GM21619 (cell line): ENCODE data around the gene MAPK4.

Source experiments
- ATAC-seq: cut with Tn5 transposase; IDR thresholded peaks from one replicate; pipeline ENCODE4 v1.9.1; 2021; ENCODE audit not compliant: unreplicated experiment

MAPK4 gene

DNA sequence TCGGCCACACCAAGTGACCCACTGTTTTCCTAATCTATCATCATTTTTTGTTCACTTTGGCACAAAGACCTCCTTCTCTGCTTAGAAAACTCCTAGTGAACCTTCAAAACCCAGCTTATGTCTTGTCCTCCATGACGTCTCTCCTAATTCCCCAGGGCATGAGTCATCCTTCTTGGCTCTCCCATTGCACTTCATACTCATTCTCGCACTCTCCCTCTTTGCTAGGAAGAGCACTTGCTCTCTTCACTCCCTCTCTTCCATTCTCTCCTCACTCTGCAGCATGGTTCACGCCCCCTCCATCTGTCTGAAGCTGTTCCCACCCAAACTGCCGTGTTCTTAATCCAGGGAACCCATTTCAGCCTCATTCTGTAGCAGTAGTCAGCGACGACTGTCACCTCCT lies 156.0 kb downstream of the MAPK4 start:
- no peak for ATAC-seq

DNA sequence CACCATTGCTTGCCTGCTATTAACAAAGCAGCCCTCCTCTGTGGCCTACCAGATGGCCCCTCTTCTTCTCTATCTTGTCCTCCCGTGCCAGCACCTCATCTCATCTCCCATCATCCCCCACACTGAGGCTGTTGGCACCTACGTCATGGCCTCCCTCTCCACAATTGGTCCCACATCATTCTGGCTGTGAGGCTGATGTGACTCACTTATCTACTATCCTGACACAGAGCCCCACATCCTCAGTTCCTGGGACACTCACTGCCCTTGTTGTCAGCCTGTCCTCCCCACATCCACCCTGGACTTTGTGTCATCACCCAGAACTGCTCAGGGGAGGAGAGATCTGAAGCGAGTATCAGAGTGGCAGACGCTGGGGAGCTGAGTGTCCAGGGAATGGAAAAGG lies 157.0 kb downstream of the MAPK4 start:
- ATAC-seq: no peak

DNA sequence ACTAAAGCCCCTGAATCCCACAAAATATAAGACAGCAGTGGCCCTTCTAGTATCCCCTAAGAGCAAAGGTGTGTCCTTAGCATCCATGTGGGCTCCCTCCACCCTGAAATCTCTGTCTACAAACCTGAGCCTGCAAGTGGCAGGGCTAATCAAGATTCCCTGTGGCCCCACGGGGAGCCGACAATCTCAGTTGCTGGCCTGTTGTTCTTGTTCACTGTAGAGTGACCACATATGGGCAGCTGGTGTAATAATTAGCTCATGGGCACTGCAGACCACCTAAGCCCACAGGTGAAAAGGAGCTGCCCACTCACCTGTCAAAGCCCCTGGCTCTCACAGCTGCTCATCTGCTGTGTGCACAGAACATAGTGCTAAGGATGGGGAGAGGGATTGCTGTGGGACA lies 157.7 kb downstream of the MAPK4 start:
- no peak for ATAC-seq

DNA sequence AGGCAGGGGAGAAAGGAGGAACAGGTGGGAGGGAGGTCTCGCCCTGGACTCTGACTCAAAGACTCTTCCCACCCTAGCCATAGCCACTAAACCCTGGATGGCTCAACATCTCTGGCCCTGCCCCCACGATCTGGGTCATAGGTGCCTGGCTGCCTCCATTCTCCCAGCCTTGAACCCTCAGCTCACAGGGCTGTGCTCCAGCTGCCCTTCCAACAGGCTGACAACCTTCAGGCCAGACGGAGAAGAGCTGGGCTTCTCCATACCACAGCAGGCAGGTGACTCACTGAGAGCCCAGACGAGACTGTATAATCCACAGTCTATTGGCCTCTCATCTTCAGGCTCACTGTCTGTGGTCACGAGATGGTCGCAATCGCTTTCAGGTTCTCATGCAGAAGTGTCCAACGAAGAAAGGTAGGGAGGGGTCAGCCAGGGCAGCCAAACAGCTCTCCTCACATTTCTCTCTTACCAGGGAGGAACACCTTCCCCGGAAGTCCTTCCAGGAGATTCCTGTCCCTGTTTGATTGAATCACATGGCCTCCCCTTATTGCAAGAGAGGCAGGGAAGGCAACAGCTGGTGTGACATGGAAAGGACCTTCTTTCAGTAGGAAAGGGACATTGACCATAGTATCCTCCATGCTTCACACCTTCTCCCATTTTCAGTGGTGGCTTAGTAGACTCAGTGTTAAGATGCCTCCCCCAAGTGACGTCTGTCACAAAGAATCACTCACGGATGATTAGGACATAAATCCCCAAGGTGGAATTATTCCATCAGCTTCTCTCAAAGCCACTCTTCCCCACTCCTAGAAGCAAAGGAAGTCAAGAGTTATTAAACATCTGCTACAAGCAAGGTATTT lies 159.8 kb downstream of the MAPK4 start:
- ATAC-seq: no peak

DNA sequence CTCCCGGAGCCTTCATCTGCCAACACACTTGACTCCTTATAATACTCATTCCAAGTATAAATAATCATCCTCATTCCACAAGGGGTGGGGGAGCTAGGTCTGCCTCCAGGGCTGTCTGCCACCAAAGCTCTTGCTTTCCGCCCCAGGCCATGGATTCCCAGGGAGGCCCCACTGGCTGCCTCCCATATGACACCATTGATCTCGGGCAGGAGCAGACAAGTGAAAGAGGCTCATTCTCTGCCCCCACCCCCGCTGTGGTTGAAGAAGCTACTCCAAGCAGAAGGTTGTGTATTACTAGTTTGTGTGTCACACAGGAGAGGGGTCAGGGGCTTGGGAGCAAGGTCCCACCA lies 160.4 kb downstream of the MAPK4 start:
- no peak for ATAC-seq

DNA sequence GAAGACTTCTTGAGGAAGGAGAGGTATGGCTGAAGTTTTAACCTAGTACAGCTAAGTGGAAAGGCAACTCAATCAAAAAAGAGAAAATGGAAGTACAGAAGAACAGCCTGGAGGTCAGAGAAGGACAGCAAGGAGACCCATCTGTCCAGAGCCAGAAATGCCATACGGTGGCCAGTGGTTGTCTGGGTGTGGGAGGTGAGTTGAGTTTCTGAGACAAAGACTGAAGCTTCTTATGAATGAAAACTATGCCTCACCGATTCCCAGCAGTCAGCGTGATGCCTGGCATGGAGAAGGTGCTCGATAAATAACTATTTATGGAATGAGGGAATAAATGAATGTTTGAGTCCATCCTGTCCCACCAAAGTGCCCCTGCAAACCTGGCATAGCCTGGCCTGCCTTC lies 161.1 kb downstream of the MAPK4 start:
- ATAC-seq: no peak

DNA sequence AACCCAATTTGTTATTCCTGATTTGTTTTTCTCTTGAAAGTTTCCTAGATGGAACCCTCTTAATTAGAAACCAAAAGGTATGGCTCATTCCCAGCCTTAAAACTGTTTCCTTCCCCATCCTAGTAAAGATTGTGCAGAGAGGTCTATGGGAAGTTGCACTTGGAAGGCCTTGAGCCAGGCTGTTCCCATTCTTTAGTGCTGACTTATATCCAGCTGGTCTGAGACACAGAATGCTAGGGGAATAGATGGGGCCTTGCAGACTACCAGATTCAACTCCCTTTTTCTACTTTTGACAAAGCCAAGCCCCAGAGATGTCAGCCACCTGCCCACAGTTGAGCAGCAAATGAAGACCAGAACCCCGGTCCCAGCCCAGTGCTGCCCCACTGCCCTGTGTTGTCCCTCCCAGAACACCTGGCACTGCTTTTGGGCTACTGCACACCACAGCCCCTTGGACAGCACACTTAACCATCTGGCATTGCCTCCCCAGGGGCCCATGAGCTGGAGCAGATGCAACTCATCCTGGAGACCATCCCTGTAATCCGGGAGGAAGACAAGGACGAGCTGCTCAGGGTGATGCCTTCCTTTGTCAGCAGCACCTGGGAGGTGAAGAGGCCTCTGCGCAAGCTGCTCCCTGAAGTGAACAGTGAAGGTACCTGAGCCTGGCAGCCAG lies 161.7 kb downstream of the MAPK4 start:
- no peak for ATAC-seq

DNA sequence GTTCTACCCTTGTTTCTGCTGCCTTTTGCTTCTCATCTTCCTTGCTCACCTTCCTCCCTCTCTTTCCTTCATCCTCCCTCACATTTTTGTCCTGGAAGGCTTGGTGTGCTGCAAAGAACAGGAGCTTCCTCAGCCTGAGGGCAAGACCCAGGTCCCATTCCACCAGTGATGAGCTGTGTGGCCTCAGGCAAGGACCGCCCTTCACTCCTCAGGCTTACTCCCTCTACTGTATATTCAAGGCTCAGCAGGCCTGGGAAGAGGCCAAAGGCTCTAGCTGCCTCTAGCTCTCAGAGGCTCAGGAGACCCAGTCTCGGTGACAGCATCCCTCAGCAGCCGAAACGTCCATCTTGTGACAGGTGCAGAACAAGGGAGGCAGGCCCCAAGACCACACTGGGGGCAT lies 162.4 kb downstream of the MAPK4 start:
- ATAC-seq: no peak

DNA sequence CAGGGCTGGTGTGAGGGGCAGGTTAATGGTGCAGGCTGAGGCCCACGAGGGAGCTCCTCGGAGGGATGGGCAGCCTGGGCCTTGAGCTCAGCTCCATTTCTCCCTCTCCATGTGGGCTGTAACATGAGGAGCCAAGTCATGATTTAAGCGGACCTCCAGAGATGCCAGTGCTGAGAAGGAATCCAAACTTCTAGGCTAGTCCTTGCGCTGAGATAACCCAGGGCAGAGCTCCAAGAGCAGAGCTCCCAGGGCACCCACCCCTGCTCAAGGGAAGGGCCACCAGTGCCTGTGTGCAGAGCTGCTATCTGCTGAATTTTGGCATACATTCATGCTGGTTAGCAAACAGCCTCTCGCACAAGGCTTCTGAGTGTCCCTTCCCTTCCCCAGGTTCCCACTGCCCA lies 164.9 kb downstream of the MAPK4 start:
- ATAC-seq: no peak

DNA sequence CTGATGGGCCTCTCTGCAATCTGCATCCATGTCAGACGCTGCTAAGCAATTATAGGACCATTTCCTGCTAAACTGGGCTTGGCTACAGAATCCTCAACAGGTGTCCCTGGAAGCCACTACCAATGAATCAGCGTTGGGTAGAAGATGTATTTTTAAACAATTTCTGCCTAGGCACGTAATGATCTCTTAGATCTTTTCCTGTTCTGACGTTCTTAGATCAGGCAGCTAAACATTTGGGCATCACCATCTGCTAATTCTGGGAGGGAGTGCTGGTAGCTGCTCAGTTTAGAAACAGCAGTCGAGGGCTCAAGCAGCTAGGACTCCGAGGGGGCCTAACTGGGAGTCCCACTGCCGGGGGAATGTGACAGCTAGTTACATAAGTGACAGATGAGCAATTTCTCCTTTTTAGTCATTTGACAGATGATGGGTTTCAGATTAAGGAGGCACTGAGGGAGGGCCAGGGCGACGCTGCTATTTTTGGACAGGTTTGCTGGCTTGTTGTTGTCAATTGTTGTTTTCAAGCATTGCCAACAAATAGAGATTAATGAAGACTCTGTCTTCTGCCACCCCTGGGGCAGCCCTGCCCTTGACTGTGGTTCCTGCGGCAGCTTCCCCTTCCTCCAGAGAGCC lies 167.2 kb downstream of the MAPK4 start:
- ATAC-seq: peak; percentile 82

DNA sequence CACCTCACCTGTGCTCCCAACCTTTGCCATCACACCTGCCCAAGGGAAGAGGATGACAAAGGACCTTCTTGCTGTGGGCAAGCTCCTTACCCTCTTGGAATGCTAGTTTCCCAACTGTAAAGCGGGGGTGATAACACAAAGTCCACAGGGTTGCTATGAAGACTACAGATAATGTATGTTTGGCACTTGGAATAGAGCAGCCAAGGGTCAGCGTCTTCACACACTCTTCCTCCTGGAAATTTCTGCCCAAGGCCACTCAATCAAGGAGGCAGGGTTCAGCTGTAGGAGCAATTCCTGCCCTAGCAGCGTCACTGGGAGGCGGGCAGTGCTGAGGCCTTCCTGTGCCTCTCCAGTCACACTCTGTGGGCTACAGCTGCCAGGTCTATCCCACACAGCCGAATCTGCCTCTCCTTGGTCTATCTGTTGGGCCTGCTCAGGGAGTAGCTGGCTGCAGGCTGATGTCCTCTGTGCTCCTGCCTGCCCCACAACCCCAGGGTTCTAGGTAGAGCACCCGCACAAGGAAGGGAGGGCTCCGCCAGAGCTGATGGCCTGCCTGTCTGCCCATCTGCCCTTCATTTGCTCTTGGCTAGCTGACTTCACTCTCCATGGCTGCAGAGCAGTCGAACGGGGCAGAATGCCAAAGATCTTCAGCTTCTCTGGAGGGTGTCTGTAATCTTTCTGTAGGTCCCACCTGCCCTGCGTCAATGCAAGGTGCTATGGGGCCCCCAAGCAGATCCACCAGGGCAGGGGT lies 168.0 kb downstream of the MAPK4 start:
- ATAC-seq: no peak

DNA sequence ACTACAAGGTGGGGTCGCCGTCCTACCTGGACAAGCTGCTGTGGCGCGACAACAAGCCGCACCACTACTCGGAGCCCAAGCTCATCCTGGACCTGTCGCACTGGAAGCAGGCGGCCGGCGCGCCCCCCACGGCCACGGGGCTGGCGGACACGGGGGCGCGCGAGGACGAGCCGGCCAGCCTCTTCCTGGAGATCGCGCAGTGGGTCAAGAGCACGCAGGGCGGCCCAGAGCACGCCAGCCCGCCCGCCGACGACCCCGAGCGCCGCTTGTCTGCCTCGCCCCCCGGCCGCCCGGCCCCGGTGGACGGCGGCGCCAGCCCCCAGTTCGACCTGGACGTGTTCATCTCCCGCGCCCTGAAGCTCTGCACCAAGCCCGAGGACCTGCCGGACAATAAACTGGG lies 169.5 kb downstream of the MAPK4 start:
- ATAC-seq: no peak

DNA sequence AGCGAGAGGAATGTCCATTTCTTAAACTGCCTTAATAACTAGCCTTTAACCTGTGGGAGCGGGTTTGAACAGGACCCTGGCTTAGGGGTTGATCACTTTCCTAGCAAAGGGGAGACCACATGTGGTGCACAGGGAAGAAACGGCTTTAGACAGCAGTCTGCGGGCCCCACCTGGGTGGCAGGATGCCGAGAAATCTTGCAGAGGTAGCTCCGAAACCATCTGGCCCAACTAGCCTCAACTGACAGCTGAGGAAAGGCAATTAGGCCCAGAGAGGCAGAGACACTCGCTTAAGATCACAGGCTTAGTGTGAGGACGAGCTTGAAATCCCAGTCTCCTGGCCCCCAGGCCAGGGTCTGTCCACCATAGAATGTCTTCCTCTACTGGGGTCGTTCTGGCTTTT lies 170.1 kb downstream of the MAPK4 start:
- ATAC-seq: no peak

DNA sequence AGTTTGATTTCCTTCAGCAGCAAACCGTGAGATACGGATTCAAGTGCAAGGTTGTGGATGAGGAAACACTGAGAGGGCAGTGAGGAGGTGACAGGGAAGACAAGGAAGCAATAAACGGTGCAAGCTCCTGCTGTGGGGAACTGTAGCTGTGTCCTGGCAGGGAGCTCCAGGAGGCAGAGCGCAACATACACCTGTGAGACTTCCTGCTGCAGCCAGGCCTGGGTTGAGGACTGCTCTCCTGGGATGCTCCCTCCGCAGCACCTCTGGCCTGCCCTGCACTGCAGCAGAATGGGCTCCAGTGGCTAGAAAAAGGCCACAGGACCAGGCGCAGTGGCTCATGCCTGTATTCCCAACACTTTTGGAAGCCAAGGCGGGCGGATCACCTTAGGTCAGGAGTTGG lies 174.5 kb downstream of the MAPK4 start:
- no peak for ATAC-seq

DNA sequence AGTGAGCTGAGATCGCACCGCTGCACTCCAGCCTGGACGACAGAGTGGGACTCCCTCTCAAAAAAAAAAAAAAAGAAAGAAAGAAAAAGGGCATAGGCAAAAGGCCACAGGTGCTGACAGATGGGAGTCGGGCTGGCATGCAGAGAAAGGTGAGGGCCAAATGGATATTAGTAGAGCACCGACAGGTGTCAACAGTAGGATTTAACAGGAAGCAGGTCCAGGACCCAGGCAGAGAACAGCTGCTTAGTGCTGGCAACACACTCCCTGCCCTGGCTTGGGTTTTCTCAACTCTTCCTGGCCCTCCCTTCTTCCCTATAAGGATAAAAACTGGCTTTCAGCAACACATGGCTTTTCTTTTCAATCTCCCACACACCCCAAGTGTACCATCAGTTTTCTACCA lies 175.0 kb downstream of the MAPK4 start:
- no peak for ATAC-seq

DNA sequence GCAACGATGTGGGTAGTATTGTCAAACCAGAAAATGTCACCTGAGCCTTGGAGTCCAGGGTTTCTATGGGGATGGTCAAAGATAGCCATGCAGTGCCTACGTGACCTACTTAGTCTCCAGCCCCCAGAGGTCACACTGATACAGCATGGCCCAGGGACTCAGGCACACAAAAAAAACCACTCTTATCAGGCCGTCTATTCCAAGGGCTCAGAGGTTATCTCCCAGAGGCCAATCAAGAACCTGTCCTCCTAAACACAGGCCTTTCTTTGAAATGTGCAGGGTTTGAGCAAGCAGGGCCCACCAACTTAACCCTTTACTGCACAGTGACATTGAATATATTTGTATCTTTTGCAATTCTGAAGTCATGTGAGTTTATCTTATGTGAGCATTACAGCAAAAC lies 177.2 kb downstream of the MAPK4 start:
- no peak for ATAC-seq

DNA sequence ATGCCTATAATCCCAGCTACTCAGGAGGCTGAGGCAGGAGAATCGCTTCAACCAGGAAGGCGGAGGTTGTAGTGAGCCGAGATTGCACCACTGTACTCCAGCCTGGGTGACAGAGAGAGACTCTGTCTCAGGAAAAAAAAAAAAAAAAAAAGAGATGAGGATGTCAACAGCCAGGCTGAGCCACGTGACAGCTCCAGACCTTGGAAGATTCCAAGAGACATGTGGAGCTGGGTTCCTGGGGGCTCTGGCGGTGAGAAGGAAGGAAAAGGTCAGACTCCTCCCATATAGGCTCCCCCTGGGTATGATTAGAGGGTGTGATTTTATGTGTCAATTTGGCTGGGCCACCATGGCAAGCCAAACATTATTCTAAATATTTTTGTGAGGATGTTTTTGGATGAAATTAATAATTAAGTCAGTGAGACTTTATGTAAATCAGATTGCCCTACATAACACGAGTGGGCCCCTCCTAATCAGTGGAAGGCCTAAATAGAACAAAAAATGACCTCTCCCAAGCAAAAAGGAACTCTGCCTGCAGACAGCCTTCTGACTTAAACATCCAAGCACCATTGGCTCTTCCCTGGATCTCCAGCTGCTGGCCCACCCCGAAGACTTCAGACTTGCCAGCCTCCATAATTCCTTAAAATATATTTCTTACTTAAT lies 178.3 kb downstream of the MAPK4 start:
- ATAC-seq: no peak

DNA sequence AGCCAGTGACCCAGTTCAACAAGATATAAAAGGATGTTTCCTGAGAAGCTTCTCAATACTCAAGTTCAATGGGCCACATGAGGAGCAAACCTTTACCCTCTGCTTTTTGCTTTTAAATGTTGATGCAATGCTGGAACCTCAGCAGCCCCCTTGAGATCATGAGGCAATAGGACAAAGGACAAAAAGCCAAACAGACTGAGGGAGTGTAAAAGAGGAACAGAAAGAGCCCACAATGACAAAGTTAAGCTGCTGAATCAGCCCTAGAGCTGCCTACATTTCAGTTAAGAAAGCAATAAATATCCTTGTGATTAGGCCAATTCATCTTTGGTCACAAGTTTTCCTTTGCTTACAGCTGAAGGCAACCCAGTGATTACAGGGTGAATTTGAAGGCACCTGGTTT lies 183.1 kb downstream of the MAPK4 start:
- ATAC-seq: no peak

DNA sequence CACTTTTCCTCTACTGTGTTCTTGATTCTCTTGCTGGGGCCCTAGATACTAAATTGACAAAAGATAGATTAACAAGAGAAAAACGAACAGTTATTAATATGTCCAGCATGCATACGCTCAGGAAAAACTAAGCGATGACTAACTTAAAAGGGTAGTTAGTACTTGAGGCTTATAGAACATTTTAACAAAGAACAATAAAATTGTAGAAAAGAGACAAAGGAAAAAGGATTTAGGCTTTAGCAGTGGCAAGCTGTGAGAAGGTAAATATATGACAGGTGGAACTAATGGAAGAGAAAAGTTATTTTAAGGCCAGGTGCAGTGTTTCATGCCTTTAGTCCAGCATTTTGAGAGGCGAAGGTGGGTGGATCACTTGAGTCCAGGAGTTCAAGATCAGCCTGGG lies 184.4 kb downstream of the MAPK4 start:
- ATAC-seq: no peak

DNA sequence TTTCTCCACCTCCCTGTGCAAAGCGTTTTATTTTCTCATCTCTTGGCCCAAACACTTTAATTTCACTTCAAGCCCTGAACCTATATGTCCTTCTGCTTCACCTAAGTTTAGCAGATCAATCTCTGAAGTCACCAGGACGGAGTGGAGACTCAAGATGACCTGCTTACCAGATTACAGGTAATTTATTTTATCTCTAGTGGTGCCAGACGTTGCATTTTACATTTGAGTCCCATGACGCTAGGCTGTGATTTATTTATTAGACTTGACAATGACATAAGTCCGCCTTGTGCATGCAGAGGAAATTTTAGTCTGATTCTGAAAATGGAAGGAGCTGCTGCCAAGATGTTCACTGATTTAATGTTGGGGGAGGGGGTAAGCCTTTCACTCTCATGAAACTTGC lies 186.1 kb downstream of the MAPK4 start:
- no peak for ATAC-seq

DNA sequence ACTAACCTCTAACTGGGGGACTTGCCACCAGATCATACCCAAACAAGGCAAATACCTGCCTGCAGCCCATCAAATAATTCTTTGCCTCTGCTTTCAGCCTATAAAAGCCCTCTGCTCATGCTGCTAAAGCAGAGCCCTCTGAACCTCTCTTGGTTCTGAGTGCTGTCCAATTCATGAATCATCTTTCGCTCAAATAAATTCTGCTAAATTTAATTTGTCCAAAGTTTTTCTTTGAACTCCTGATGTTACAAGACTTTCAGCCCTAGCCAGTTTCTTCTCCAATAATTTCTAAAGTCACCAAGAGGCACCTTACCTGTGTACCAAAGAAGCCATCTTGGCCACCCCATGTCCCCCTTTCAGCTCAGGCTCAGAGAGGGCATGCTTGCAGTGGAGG lies 188.0 kb downstream of the MAPK4 start:
- no peak for ATAC-seq
